Measurements from ENCODE around the gene TRIM7.

DNA sequence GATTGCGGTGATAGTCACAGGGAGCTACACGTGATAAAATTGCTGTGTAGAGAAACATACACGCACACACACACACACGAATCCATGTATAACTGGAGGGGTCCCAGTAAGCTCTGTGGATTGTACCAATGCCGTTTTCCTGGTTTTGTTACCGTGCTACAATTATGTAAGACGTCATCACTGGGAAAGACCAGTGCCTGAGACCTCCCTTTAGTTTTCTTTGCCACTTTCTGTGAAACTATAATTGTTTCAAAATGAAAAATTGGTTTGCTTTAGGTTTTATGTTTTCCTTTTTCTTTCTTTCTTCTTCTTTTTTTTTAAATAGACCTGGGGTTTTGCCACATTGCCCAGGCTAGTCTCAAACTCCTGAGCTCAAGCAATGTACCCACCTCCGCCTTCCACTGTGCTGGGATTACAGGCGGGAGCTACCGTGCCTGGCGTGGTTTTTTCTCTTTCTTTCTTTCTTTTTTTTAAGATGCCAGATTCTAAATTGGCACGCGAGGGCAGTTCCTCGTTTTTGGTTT, 36.3 kb downstream of the TRIM7 start:
- TF ChIP-seq, protein P1, sequence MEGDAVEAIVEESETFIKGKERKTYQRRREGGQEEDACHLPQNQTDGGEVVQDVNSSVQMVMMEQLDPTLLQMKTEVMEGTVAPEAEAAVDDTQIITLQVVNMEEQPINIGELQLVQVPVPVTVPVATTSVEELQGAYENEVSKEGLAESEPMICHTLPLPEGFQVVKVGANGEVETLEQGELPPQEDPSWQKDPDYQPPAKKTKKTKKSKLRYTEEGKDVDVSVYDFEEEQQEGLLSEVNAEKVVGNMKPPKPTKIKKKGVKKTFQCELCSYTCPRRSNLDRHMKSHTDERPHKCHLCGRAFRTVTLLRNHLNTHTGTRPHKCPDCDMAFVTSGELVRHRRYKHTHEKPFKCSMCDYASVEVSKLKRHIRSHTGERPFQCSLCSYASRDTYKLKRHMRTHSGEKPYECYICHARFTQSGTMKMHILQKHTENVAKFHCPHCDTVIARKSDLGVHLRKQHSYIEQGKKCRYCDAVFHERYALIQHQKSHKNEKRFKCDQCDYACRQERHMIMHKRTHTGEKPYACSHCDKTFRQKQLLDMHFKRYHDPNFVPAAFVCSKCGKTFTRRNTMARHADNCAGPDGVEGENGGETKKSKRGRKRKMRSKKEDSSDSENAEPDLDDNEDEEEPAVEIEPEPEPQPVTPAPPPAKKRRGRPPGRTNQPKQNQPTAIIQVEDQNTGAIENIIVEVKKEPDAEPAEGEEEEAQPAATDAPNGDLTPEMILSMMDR (IDR thresholded peaks at IDR 0.05), result no peak
- no peak for TF ChIP-seq EZH2 (IDR thresholded peaks at IDR 0.05; ENCODE audit: borderline replicate concordance, insufficient read depth, low read depth, low read length, poor library complexity, severe bottlenecking)
